Esophagus squamous epithelium (tissue), 4 donors: ENCODE measurements around the gene GLRX.

Experiments
- CTCF ChIP-seq, 6 experiments: fragments of 450-650 bp in 4 of 6; fragments of 200-600 bp in 2 of 6; sonication (generic) in 2 of 6; IDR thresholded peaks; one replicate each; pipeline ENCODE4 v1.5.1; 2016 to 2019; ENCODE audit warnings: antibody characterized with exemption in 6 of 6, mild to moderate bottlenecking in 4 of 6, moderate library complexity in 4 of 6
- POLR2A ChIP-seq, 4 donors: fragments of 450-650 bp; IDR thresholded peaks; one replicate each; pipeline ENCODE4 v1.6.1; 2017; ENCODE audit warnings: antibody characterized with exemption in 4 of 4, mild to moderate bottlenecking in 4 of 4, moderate library complexity in 3 of 4

- no peak for TF ChIP-seq CTCF (IDR thresholded peaks at IDR 0.05)
- TF ChIP-seq POLR2A (IDR thresholded peaks at IDR 0.05): no peak
Observed at GRCh38 chr5:95826949-95827891, 4.7 kb upstream of the GLRX start.
